NOMO-1 (cell line): Measurements from ENCODE around the gene TTC22.

ENCODE experiments used
- DNase-seq, 2 experiments: peaks; one replicate each; lab custom pipeline; 2025; ENCODE audit not compliant: unreplicated experiment in 2 of 2; lab: John Stamatoyannopoulos, UW

The TTC22 gene

DNA sequence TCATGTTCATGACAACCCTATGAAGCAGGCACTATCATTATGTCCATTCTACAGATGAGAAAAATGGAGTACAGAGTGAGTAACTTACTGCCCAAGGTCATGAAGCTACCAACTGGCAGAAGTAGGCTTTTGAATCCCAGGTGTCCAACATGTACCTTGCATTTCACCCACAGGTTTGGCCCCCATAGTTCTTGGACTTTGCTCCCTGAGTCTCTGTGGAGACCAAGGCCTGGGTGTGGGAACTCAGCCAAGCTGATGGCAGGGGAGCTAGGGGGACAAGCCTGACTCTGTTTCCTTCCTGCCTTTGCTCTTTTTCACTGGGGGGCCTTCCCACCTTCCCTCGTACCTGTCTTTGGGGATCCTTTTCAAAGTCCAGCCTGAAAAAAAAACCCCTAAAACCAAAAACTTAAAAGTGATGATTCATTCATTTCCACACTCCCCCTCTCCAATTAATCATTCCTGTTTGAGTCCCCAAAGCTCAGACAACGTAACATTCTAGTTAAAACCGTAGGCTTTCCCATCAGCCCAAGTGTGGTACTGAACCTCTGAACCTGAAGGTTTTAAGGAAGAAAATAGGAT is 8.5 kb upstream of the TTC22 start:
- no peak for DNase-seq

DNA sequence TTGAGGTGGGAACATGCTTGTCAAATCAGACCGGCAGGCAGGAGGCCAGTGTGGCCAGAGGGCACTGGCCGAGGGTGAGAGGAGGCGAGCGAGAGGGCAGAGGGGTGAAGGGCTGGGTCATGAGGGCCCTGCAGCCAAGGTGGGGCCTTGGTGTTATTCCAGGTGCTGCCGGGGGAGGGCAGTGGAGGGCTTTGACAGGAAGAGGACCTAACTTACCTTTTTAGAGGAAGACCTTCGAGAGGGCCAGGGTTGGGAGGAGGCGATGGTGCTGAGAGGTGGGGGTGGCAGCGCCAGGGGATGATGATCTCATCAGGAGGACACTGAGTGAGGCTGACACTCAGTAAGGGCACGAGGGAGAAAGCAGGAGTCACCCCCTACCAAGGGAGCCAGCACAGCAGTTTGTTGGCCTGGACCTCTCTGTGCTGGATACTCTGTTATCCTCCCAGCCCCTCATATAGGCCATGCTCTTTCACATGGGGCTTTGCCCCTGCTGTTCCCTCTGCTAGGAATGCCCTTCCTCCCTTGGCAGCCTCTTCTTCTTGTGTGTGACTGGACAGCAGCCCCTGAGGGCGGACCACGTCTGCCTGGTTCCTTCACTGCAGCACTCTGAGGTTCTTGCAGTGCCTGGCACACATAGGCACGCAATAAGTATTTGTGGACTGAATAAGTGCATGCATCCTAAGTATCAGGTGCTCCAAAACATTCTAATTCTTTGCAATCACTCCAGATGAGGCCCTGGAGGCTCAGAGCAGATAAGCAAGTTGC is 7.5 kb upstream of the TTC22 start:
- no peak for DNase-seq

DNA sequence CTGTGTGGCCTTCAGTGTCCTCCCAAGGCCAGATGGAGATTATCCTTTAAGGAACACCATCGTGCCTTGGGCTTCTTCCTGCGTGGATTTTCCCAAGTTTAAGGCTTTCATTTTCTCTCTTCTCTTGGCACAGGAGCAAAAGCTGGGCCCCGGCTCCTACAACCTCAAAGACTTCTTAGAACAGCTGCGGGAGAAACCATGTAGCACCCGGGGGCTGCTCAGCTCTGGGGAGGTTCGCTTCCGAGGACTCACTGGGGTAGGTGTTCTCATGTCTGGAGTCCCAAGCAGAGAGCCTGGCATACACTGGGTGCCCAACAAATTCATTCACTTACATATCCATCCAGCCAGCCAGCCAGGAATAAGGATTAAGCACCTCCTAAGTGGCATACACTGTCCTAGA is 6.6 kb upstream of the TTC22 start:
- DNase-seq, result no peak

DNA sequence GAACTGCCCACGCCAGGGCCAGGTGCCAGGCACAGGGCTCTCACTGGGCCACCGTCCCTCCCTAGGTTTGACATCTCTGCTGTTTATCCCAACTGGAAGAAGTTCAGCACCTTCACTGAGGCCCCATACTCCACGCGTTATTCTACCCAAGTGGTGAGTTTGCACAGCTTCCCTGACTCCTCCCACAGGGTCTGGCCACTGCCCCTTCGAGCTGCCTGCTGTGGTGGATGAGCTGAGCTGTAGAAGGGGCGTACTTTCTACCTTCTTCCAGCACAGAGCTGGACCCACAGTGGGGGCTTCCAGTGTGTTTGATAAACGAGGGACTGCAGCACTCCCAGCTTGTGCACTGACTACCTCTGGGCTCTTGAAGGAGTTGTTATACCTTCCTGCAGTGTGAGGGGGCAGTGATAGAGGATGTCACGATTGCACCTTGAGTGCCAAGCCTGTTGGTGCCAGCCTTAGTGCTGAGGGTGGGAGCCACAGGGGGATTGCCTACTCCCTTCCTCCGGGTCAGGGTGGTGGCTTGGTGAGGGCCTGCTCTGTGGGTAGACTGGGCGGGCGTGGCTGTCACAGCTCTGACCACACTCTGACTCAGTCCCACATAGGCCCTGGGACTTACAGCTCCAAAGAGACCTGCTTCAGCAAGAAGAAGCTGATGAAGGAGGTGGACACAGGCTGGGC is 5.9 kb upstream of the TTC22 start:
- DNase-seq, result no peak

DNA sequence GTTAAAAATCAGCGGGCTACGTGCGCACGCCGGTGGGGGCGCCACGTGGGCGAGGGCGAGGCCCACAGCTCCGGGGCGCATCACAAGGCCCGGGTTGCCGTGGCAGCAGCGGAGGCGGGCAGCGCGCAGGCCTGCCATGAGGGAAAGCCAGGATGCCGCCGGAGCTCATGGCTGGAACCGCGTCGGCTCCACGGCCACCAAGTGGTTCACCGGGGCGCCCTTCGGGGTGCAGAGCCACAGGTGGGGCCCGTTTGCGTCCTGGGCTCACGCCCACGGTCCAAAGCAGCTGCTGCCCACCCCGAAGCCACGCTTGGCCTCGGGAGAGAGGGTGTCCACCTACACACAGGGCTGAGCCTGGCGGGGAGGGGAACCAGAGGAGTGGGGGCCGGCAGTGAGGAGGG is 4.9 kb upstream of the TTC22 start:
- DNase-seq, result no peak

DNA sequence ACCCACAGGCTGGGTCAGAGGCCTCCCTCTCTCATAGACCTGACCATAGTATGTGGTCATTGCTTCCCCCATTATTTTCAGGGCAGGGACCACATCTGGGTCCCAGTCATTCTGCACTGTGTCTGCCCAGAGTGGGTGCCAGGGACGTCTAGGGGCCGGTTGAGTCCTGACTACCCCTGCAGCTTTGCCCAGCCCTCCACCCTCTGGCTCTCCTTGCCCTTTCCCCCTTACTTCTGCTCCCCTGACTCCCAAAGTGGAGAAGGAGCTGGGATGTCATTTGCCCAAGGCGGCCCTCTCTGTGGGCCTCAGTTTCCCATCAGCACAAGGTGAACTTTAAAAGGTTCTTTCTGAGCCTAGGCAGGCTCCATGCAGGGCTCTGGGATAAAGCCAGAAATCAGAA is 4.3 kb upstream of the TTC22 start:
- DNase-seq, result no peak

DNA sequence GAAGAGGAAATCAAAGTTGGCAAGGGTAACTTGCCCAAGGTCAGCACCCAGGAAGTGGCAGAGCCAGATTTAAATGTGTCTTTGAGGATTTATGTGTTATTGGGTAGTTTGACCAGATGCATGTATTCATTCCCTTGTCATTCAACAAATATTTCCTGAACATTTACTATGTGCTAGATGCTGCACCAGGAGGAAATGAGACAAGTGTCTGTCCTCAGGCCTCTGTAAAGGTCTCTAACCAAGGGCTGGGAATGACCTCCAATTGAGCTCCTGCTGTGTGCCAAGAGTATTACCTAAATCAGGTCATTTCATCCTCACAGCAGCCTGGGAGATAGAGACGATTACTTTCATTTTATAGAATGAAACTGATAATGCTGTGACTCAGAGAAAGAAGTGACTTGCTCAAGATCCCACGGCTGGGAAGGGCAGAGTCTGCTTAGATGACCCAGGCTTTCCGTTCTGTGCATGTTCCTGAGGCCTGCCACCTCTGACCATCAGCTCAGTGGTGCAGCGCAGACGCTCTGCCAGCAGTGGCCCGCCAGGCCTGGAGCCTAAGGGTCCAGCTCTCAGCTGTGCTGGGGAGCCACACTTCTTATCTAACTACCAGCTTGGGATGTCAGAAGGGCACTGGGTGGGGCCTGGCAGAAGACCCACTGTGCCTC is 3.5 kb upstream of the TTC22 start:
- DNase-seq, result no peak

GRCh38 chr1:54803761-54804470 is 2.8 kb upstream of the TTC22 start:
- DNase-seq, result no peak

DNA sequence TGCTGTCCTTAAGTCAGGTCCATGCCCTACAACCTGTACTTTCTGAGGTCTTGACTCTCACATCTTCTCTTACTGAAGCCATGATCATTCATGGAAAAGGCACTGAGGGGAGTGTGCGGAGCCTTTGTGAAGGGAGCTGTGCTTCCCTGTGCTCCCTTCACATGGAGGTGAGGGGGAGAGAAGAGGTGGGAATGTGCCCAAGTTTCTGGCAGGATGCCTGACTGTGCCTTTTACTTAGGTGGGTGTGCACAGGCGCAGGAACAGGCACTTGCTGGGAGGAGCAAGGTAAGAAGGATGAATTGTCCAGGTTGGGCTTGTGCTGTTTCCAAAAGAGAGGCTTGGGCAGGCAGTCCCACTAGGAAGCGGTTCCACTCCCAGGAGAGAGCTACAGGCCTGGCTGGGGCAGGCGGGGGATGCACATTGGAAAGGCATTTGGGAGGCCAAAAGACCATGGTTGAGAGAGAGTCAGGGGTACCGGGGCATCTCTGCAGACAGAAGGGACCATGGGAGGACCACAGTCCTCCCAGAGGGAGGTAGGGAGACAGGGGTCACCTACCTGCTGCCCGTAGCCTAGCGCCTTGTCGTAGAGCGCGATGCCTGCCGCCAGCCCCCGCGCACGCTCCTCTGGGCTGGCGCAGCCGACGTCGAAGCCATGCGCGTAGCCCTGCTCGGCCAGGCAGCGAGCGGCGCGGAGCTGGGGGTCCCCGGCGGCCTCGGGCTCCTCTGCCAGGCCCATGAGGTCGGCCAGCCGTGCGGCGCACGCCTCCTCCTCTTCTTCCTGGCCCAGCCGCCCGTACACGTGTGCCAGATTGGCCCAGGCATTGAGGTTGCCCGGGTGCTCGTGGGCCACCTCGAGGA is 853 bp downstream of the TTC22 start:
- no peak for DNase-seq

DNA sequence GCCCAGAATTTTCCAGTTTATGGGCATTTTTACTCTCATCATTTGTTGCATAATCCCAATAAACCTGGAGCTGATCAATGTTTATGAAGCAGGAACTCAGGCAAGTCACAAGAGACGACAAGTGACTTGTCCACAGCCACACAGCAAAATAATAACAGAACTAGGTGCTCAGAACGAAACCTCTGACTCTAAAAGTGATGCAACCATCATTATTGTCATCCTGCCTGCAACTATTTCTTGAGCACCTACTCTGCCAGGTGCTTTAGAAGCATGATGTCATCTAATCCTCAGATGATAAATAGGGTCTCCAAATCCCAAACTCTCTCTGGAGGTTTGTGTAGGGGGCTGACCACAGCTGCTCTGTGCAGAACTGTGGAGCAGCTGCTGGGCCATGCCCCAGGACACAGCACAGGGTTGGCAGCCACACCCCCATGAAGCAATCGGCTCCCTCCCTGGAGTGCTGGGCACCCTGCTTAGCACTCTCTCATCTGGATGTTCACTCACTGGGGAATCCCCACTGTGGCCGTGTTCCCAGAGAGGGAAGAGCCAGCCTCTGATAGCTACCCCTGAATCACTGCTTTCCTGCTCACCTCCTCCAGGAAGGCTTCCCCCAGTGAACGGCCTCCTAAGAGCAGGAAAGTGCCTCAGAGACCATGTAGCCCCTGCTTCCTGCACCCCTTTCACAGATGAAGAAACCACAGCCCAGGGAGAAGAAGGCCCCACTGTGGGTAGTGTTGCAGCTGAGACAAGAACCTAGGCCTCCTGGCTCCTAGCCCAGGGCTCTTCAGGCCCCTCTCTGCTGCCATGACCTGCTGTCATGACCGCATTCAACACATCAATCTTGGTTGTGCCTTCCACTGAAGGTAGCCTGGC is 2.1 kb downstream of the TTC22 start:
- DNase-seq, result no peak

DNA sequence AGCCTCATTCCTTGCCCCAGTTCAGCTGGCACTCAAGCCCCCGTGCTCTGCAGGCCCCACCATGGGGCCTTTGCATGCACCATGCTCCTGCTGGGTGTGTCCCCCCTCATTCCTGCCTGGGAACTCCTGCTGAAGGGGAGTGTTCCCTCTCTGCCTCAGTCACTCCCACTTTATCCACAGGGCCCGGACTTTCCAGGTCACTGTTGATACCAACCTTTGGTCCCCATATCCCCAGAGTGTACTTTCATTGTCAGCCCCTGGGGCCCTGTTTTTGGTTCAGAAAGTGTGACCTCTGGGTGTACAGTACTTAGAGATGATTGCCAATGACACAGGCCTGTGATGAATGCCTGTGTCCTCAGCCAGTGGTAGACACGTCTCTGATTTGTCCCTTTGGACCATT is 2.9 kb downstream of the TTC22 start:
- DNase-seq, result no peak

DNA sequence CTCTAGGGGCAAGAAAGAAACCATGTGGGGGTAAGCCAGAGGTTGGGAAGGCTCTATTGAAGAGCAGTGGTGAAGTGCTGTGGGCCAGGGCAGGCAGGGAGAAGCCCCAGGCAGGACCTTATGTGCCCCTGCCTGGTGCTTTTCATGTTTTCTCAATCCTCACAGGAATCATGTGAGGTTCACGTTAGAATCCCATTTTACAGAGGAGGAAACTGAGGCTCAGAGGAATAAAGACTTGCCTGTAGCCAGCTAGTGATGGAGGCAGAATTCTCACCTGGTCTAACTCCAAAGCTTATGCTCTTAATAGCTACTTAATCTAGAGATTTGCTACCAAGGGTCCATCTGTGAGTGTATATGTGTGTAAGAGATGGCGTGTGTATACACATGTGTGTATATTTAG is 4.2 kb downstream of the TTC22 start:
- DNase-seq, result no peak

GRCh38 chr1:54795841-54796468 is 5.2 kb downstream of the TTC22 start:
- DNase-seq, result no peak

DNA sequence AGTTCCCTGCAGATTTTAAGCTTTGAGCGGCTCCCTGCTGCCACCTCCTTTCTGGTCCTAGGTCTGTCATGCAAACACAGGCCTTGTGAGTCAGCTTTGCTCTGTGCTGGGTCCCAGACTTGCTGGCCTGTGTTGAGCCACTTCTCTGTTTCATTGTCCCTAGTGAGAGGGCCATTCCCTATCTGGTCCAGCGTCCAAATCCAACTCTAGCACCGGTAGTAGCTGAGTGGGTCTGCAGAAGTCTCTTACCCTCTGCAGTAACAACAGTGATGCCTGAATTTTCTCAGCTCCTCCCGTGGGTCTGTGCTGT is 5.8 kb downstream of the TTC22 start:
- DNase-seq, result no peak

- no peak for DNase-seq
Observed at GRCh38 chr1:54794451-54795355, 6.4 kb downstream of the TTC22 start.

DNA sequence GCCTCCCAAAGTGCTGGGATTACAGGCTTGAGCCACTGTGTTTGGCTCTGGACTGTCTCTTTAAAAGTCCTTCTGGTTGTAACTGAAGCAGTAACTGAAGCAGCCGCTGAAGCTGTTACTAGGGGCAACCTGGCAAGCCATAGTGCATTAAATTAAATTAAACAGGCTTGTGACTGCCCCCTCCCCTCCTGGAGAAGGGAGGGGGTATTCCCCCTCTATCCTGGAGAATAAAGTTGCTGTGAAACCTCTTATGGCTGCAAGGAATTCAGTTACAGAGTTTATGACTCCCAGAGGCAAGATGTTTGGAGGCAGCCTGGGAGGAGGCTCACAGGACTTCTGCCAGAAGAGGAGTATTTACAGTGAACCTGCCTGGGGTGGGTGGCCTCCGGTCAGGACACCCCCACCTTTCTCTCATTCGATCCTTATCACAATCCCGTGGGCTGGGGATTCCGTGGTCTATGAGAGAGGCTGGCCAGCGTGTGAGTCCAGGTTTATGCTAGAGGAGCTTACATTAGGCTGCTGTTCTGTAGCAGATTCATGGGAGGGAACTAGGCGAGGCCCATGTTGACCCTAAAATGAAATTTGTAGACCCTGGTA is 8.3 kb downstream of the TTC22 start:
- DNase-seq, result no peak

DNA sequence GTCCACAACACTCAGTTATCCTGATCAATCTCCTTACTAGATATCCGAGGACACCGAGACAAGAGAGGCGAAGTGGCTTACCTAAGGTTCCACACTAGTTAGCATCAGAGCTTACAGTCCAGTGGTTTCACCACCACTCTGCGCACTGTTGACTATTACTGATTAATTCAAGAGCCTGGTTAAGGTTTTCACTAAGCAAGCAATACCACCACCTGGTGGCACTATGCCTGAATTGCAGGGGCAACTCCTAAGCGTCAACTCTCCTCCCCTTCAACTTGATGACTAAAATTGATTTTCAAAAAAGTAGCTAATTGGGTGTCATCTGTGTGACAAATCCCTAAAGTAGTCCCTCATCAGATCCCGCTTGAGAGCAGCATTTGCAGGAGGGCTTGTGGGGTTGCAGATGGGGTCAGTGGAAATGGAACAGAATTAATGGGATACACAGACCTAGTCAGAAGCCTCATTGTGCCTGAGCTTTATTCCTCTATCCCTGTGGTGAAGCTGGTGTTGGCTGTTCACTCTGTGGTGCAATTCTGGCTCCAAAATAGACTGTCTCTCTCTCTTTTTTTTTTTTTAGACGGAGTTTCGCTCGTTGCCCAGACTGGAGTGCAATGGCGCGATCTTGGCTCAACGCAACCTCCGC is 9.1 kb downstream of the TTC22 start:
- DNase-seq, result peak in 1 of 2 experiments; percentile 24
